Gastrocnemius medialis (tissue), 4 donors: ENCODE data around the gene ZBTB1. TPM values are rescaled to one million over a fixed set of nuclear protein-coding genes. Genes with fewer than 3 reads are reported as not detected.
A peak's percentile ranks its signal among the peaks of the same experiment; 100 is the strongest.

Experiments used
- ATAC-seq, 2 donors: fragments of 150-250 bp; one replicate each; pipeline ENCODE4 v1.9.1; 2016
- DNase-seq, 2 donors: peaks; one replicate each; pipeline ENCODE4 v3.0.0-alpha.2; 2019
- H3K27ac ChIP-seq, 4 donors: fragments of 200-600 bp; sonication (generic); 1 replicate in 1 of 4; 2 replicates in 3 of 4; pipeline ENCODE4 v1.5.1; 2016 to 2018; ENCODE audit warnings: mild to moderate bottlenecking in 2 of 4, moderate library complexity in 1 of 4
- H3K27me3 ChIP-seq, 3 donors: fragments of 200-600 bp; sonication (generic) in 2 of 3; 1 replicate in 1 of 3; 2 replicates in 2 of 3; pipeline versions ENCODE4 v1.5.1 to v1.6.0; 2016 to 2019; ENCODE audit warnings: mild to moderate bottlenecking in 1 of 3, moderate library complexity in 1 of 3
- H3K36me3 ChIP-seq, 2 donors: fragments of 200-600 bp; sonication (generic) in 1 of 2; one replicate each; pipeline ENCODE4 v1.5.1; 2017 to 2018
- H3K4me1 ChIP-seq, 2 donors: fragments of 200-600 bp; sonication (generic) in 1 of 2; one replicate each; pipeline ENCODE4 v1.5.1; 2016 to 2017; ENCODE audit warnings: mild to moderate bottlenecking in 2 of 2
- H3K4me3 ChIP-seq, 4 donors: fragments of 200-600 bp; sonication (generic) in 3 of 4; 1 replicate in 1 of 4; 2 replicates in 3 of 4; pipeline ENCODE4 v1.5.1; 2016 to 2019; ENCODE audit warnings: mild to moderate bottlenecking in 2 of 4
- H3K9me3 ChIP-seq, 3 donors: fragments of 200-600 bp; sonication (generic) in 2 of 3; 1 replicate in 1 of 3; 2 replicates in 2 of 3; pipeline ENCODE4 v1.5.1; 2016 to 2019
- POLR2A ChIP-seq, 2 donors: fragments of 450-650 bp; IDR thresholded peaks; one replicate each; pipeline ENCODE4 v1.6.1; 2017; ENCODE audit warnings: antibody characterized with exemption in 2 of 2, mild to moderate bottlenecking in 2 of 2, moderate library complexity in 2 of 2
- in situ Hi-C, 4 donors: fragments of 200-750 bp; cut with MboI; loops; one replicate each; pipeline versions ENCODE4 v1.15.0 to v1.8.0; 2017; ENCODE audit warnings: low sequenced_read_pairs in 4 of 4
- intact Hi-C: fragments of 100-400 bp; cut with DNase I; formaldehyde crosslinking; loops from one replicate; pipeline ENCODE4 v1.15.1; 2023; ENCODE audit warnings: low total_unique reads
- total RNA-seq, 4 donors: library from RNA; depleted of rRNA; stranded (reverse); fragments of >200 nt; gene quantifications; one replicate each; pipeline versions ENCODE4 v1.1.0 to v1.2.3, GENCODE V29; 2016
- TF ChIP-seq, protein P1 (sequence below), 5 experiments: fragments of 450-650 bp in 3 of 5; fragments of 200-600 bp in 2 of 5; sonication (generic) in 2 of 5; IDR thresholded peaks in 4 of 5; conservative IDR thresholded peaks in 1 of 5; 1 replicate in 4 of 5; 2 replicates in 1 of 5; pipeline ENCODE4 v1.5.1; 2016 to 2019; ENCODE audit warnings: antibody characterized with exemption in 5 of 5, mild to moderate bottlenecking in 3 of 5, moderate library complexity in 3 of 5

ZBTB1 gene
- total RNA-seq, 4 donors from 2014 or later: 36.9 to 49.2 (median 38.0) TPM

DNA sequence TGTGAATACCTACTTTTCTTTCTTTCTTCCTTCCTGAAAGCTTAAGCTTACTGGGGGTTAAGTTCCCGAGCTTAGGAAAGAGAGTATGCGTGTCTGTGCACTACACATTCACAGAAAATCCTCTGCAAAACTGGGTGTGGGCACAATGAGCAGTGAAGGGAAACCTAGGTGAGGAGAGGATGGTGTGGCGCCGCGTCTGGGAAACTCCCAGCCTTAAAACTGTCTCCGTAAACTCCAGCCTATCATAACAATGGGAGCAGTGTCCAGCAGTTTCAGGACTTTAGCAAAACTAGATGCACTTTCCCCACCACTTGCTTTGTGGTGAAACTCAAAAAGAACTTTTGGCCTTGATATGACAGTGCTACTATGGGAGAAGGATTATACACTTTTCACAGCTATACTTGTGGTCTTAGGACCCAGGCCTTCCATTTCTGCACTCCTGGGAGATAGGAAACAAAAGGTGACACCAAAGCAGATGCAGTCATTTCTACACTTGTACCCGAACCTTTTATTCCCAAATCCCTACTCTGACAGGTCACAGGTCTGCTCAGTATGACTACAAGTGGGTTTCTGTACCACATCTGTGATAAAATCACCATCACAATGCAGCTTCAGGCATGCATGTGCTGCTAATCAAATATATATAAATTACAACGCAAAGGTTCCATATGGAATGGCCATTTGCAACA lies 28.8 kb upstream of the ZBTB1 start:
- TF ChIP-seq, protein P1, sequence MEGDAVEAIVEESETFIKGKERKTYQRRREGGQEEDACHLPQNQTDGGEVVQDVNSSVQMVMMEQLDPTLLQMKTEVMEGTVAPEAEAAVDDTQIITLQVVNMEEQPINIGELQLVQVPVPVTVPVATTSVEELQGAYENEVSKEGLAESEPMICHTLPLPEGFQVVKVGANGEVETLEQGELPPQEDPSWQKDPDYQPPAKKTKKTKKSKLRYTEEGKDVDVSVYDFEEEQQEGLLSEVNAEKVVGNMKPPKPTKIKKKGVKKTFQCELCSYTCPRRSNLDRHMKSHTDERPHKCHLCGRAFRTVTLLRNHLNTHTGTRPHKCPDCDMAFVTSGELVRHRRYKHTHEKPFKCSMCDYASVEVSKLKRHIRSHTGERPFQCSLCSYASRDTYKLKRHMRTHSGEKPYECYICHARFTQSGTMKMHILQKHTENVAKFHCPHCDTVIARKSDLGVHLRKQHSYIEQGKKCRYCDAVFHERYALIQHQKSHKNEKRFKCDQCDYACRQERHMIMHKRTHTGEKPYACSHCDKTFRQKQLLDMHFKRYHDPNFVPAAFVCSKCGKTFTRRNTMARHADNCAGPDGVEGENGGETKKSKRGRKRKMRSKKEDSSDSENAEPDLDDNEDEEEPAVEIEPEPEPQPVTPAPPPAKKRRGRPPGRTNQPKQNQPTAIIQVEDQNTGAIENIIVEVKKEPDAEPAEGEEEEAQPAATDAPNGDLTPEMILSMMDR (IDR thresholded peaks at IDR 0.05 in 4 of 5, conservative IDR thresholded peaks at IDR 0.05 in 1 of 5): no peak
- TF ChIP-seq POLR2A (IDR thresholded peaks at IDR 0.05): no peak

DNA sequence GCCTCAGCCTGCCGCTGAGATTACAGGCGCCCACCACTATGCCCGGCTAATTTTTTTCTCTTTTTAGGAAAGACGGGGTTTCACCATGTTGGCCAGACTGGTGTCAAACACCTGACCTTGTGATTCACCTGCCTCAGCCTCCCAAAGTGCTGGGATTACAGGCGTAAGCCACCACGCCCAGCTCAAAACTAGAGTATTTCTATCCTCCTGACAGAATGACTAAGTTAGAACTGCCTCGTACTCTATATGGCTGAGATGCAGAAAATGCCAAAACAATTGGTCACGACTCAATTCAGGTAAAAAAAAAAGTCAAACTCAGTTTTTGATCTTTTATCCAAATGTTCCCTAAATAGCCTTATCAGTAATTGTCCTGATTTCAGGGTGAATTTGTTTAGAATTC lies 28.1 kb upstream of the ZBTB1 start:
- in situ Hi-C loops: loop anchor here in 1 of 4 donors (10.0 kb wide), 1 partner anchor 132 kb away; no protein-coding TSS in a partner anchor
- H3K27me3 ChIP-seq: no peaks in the 10 kb centered on the region
- H3K4me3 ChIP-seq: no peak overlapping the region
- H3K36me3 ChIP-seq: no peaks in the 10 kb centered on the region
- ATAC-seq (no peak), DNase-seq (no peak)
- H3K4me1 ChIP-seq: peaks cover 3 to 4% of the 10 kb centered on the region in 2 donors
- TF ChIP-seq POLR2A (IDR thresholded peaks at IDR 0.05): no peak
- TF ChIP-seq, protein P1 (IDR thresholded peaks at IDR 0.05 in 4 of 5, conservative IDR thresholded peaks at IDR 0.05 in 1 of 5): no peak
- H3K27ac ChIP-seq: no peak overlapping the region
- intact Hi-C loops: loop anchor here (5.0 to 10.0 kb wide), 2 partner anchors 44 to 132 kb away; no protein-coding TSS in a partner anchor
- H3K9me3 ChIP-seq: no peaks in the 10 kb centered on the region

More for the DNA sequence above, 28.8 kb upstream of the ZBTB1 start:
- DNase-seq: no peak
- H3K4me1 ChIP-seq: peaks cover 3 to 4% of the 10 kb centered on the region in 2 donors
- intact Hi-C loops: loop anchor here (5.0 to 10.0 kb wide), 2 partner anchors 43 to 131 kb away; no protein-coding TSS in a partner anchor
- H3K27me3 ChIP-seq: no peaks in the 10 kb centered on the region
- H3K36me3 ChIP-seq: no peaks in the 10 kb centered on the region
- in situ Hi-C loops: loop anchor here in 1 of 4 donors (10.0 kb wide), 1 partner anchor 131 kb away; no protein-coding TSS in a partner anchor
- no peak overlapping the region for H3K27ac ChIP-seq
- ATAC-seq: no peak
- H3K4me3 ChIP-seq: no peak overlapping the region
- H3K9me3 ChIP-seq: no peaks in the 10 kb centered on the region

DNA sequence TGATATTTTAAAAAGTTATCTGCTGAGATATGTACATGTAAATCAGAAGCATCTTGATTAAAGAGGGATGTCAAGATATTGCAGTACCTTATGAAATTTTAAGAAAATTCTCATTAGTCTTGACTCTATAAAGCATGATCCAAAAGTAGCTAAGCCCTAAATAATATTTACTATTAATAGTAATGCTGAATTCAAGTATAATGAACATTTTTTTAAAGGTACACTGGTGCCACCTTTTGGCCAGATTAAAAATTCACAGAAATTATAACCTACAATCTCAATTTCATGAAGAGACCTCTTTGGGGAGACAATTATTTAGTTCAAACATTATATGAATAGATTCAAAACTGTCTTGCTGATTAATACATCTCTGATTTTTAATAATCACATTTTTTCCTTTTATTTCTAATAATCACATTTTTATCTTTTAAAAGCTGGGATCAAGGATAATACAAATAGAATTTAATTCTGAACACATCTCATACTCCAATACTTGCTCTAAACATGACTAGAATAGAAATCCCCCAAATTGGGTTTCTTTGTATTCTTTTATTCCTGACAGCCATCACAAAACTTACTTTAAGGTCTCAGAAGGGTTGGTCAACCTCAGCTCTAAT lies 25.8 kb upstream of the ZBTB1 start:
- Histone ChIP-seq H3K27me3 (no peaks in the 10 kb centered on the region), H3K27ac (no peak overlapping the region), H3K36me3 (no peaks in the 10 kb centered on the region), H3K4me3 (no peak overlapping the region), H3K9me3 (no peaks in the 10 kb centered on the region), H3K4me1 (peaks cover 3 to 4% of the 10 kb centered on the region in 2 donors)
- intact Hi-C loops: loop anchor here (5.0 to 10.0 kb wide), 2 partner anchors 46 to 134 kb away; no protein-coding TSS in a partner anchor
- DNase-seq (no peak), ATAC-seq (no peak)
- in situ Hi-C loops: loop anchor here in 1 of 4 donors (10.0 kb wide), 1 partner anchor 134 kb away; no protein-coding TSS in a partner anchor
- TF ChIP-seq, protein P1 (IDR thresholded peaks at IDR 0.05 in 4 of 5, conservative IDR thresholded peaks at IDR 0.05 in 1 of 5): peak in 3 of 5 experiments; percentile 12 to 38 (median 13)
- TF ChIP-seq POLR2A (IDR thresholded peaks at IDR 0.05): no peak

DNA sequence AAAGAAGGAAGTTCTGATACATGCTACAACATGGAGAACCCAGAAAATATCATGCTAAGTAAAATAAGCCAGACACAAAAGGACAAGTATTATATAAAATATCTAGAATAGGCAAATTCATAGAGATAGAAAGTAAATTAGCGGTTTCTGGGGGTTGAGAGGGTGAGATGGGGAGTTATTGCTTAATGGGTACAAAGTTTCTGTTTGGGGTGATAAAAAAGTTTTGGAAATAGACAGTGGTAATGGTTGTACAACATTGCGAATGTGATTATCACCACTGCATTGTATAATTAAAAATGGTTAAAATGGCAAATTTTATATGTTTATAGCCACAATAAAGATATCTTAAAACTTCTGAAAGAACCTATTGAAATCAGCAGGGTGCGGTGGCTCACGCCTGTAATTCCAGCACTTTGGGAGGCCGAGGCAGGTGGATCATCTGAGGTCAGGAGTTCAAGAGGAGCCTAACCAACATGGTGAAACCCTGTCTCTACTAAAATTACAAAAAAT lies 15.9 kb upstream of the ZBTB1 start:
- in situ Hi-C loops (no loop called here), intact Hi-C loops (no loop called here)
- TF ChIP-seq, protein P1 (IDR thresholded peaks at IDR 0.05 in 4 of 5, conservative IDR thresholded peaks at IDR 0.05 in 1 of 5): no peak
- no peak for TF ChIP-seq POLR2A (IDR thresholded peaks at IDR 0.05)
- Histone ChIP-seq H3K4me3 (no peak overlapping the region), H3K4me1 (peaks cover 10 to 14% of the 10 kb centered on the region in 2 donors), H3K27me3 (no peaks in the 10 kb centered on the region), H3K36me3 (peaks cover 0 to 40% of the 10 kb centered on the region in 2 donors), H3K27ac (no peak overlapping the region), H3K9me3 (no peaks in the 10 kb centered on the region)
- ATAC-seq (no peak), DNase-seq (no peak)
